Kidney (tissue), 14 donors: ENCODE data around the gene SPDYE1. TPM values are rescaled to one million over a fixed set of nuclear protein-coding genes. Genes with fewer than 3 reads are reported as not detected.
"Not testable (repeated sequence)": the region's sequence is repeated elsewhere in the genome, so short reads cannot be mapped to it uniquely, and the experiment has no call there.

Source experiments
- DNase-seq, 5 donors: peaks; one replicate each; pipeline ENCODE4 v3.0.0-alpha.2; 2013 to 2020
- FAIRE-seq: peaks from 2 replicates; lab custom pipeline; 2012; peaks lifted over from hg19 to GRCh38; lab: Jason Lieb, UNC
- H3K27ac ChIP-seq, 2 donors: one replicate each; pipeline ENCODE4 v1.7.0; 2013; ENCODE audit warnings: low read depth in 2 of 2, low read length in 2 of 2, inconsistent platforms in 1 of 2
- H3K27me3 ChIP-seq: one replicate; pipeline ENCODE4 v1.7.1; 2013; ENCODE audit warnings: low read length, inconsistent platforms; ENCODE audit not compliant: control insufficient read depth, insufficient read depth
- H3K36me3 ChIP-seq, 3 donors: one replicate each; pipeline versions ENCODE4 v1.7.0 to v1.7.1; 2013; ENCODE audit warnings: low read length in 3 of 3, control low read depth in 1 of 3, inconsistent platforms in 1 of 3; ENCODE audit not compliant: insufficient read depth in 3 of 3, control insufficient read depth in 2 of 3
- H3K4me1 ChIP-seq, 3 donors: one replicate each; pipeline versions ENCODE4 v1.7.0 to v1.7.1; 2013; ENCODE audit warnings: low read length in 3 of 3, inconsistent platforms in 1 of 3, low read depth in 1 of 3; ENCODE audit not compliant: control insufficient read depth in 2 of 3, insufficient read depth in 2 of 3
- H3K4me3 ChIP-seq, 3 donors: one replicate each; pipeline versions ENCODE4 v1.7.0 to v1.8.1; 2013; ENCODE audit warnings: low read length in 3 of 3, control low read depth in 1 of 3, inconsistent platforms in 1 of 3
- H3K9ac ChIP-seq, 3 donors: one replicate each; pipeline versions ENCODE4 v1.7.0 to v1.7.1; 2013; ENCODE audit warnings: low read length in 3 of 3, control low read depth in 1 of 3, inconsistent platforms in 1 of 3
- H3K9me3 ChIP-seq, 3 donors: one replicate each; pipeline versions ENCODE4 v1.7.0 to v1.7.1; 2013; ENCODE audit warnings: low read length in 3 of 3, control low read depth in 1 of 3, inconsistent platforms in 1 of 3; ENCODE audit not compliant: control insufficient read depth in 2 of 3, insufficient read depth in 1 of 3
- CTCF ChIP-seq: IDR thresholded peaks from 3 replicates; pipeline ENCODE4 v1.5.1; 2012; ENCODE audit warnings: mild to moderate bottlenecking, moderate library complexity, borderline replicate concordance; ENCODE audit not compliant: insufficient read depth; ENCODE audit errors: extremely low read depth
- intact Hi-C: fragments of 100-400 bp; cut with DNase I; formaldehyde crosslinking; loops from one replicate; pipeline ENCODE4 v1.11.1; 2022
- polyA plus RNA-seq: library from polyadenylated mRNA; stranded (reverse); fragments of 350-450 nt; fragmentation: Illumina TruSeq; extraction: RNeasy Lipid Tissue Mini Kit (QIAGEN cat#74804); gene quantifications from one replicate; pipeline ENCODE4 v1.2.3, GENCODE V29; 2014; ENCODE audit warnings: low read depth, low replicate concordance; ENCODE audit not compliant: insufficient read depth
- total RNA-seq: library from RNA; stranded (reverse); fragmentation: NEBNext Ultra II Directional; extraction: Animal tissue kit (Norgen Biotek cat#: 25700); gene quantifications from one replicate; pipeline ENCODE4 v1.2.1, GENCODE V29; 2021
- donor health status: control.
- donor health status: control.
- donor health status: control.
- donor health status: control.
- donor health status: control.
- donor health status: DM: yes; HTN: yes; CAD: no.
- donor health status: Normal renal cell carcinoma (clear cell type).

The SPDYE1 gene
- total and polyA plus RNA-seq, 2 donors from 2014 or later, result not detected

- Histone ChIP-seq H3K27ac (no peak overlapping the region), H3K9me3 (no peaks in the 10 kb centered on the region), H3K27me3 (no peaks in the 10 kb centered on the region), H3K4me1 (no peaks in the 10 kb centered on the region), H3K4me3 (no peak overlapping the region), H3K36me3 (peaks cover 3 to 8% (median 3%) of the 10 kb centered on the region in 3 donors), H3K9ac (no peak overlapping the region)
- intact Hi-C loops, result no loop called here
- TF ChIP-seq CTCF, result no peak
- DNase-seq (no peak), FAIRE-seq (no peak)
Observed at GRCh38 chr7:43956027-43956426, 41.7 kb upstream of the SPDYE1 start.

GRCh38 chr7:43960933-43961332 lies 36.8 kb upstream of the SPDYE1 start:
- H3K36me3 ChIP-seq, result no peaks in the 10 kb centered on the region
- FAIRE-seq (no peak), DNase-seq (no peak)
- intact Hi-C loops, result no loop called here
- no peaks in the 10 kb centered on the region for H3K4me1 ChIP-seq
- TF ChIP-seq CTCF, result no peak
- no peak overlapping the region for H3K4me3 ChIP-seq
- H3K27ac ChIP-seq, result no peak overlapping the region
- H3K27me3 ChIP-seq, result no peaks in the 10 kb centered on the region
- H3K9me3 ChIP-seq, result no peaks in the 10 kb centered on the region
- no peak overlapping the region for H3K9ac ChIP-seq

GRCh38 chr7:43966392-43966791 lies 31.3 kb upstream of the SPDYE1 start:
- intact Hi-C loops, H3K27me3 ChIP-seq, H3K27ac ChIP-seq, H3K9me3 ChIP-seq, H3K36me3 ChIP-seq, H3K4me1 ChIP-seq, H3K4me3 ChIP-seq, DNase-seq, FAIRE-seq, H3K9ac ChIP-seq: not testable (repeated sequence)

- H3K9me3 ChIP-seq, H3K4me1 ChIP-seq, H3K9ac ChIP-seq, DNase-seq, H3K4me3 ChIP-seq, intact Hi-C loops, H3K27me3 ChIP-seq, H3K27ac ChIP-seq, FAIRE-seq, H3K36me3 ChIP-seq: not testable (repeated sequence)
Observed at GRCh38 chr7:43968172-43969040, 29.3 kb upstream of the SPDYE1 start.

- H3K4me3 ChIP-seq, H3K4me1 ChIP-seq, H3K9me3 ChIP-seq, H3K27ac ChIP-seq, FAIRE-seq, H3K9ac ChIP-seq, H3K36me3 ChIP-seq, H3K27me3 ChIP-seq, intact Hi-C loops, DNase-seq: not testable (repeated sequence)
Observed at GRCh38 chr7:43969586-43969985, 28.1 kb upstream of the SPDYE1 start.

- FAIRE-seq, result not testable (repeated sequence)
Observed at GRCh38 chr7:43970698-43971097, 27.0 kb upstream of the SPDYE1 start.

More at GRCh38 chr7:43970698-43971097, 27.0 kb upstream of the SPDYE1 start:
- H3K4me1 ChIP-seq, H3K36me3 ChIP-seq, H3K9me3 ChIP-seq, H3K27ac ChIP-seq, intact Hi-C loops, DNase-seq, H3K4me3 ChIP-seq, H3K27me3 ChIP-seq, H3K9ac ChIP-seq: not testable (repeated sequence)
